Endothelial cell of umbilical vein (primary cell): Measurements from ENCODE around the gene CHRM2. TPM values are rescaled to one million over a fixed set of nuclear protein-coding genes. Genes with fewer than 3 reads are reported as not detected.

Experiments used
- BruUV-seq: library from RNA; stranded (reverse); fragments of 400-500 nt; replicated peaks from 2 replicates; lab custom pipeline; 2021; lab: Mats Ljungman, UMichigan
- CTCF ChIA-PET: fragments of 300-600, 350-600 bp; sonication (Branson Sonifier 250); formaldehyde crosslinking; loops from one replicate; lab custom pipeline; 2021; ENCODE audit warnings: antibody characterized with exemption, inconsistent platforms; lab: Charles Lee
- POLR2A ChIA-PET: fragments of 300-600, 350-600 bp; sonication (Branson Sonifier 250); formaldehyde crosslinking; loops from one replicate; lab custom pipeline; 2021; ENCODE audit warnings: antibody characterized with exemption, inconsistent platforms; lab: Charles Lee
- DNase-seq: peaks from one replicate; pipeline ENCODE4 v3.0.0-alpha.2; 2011; ENCODE audit warnings: low read depth, low spot score
- FAIRE-seq: peaks from 2 replicates; lab custom pipeline; 2011; peaks lifted over from hg19 to GRCh38; lab: Jason Lieb, UNC
- H2AFZ ChIP-seq: 2 replicates; pipeline ENCODE4 v1.6.0; 2012; ENCODE audit warnings: low read depth, low read length, control low read depth, inconsistent platforms
- H3K27ac ChIP-seq: 2 replicates; pipeline ENCODE4 v1.5.1; 2011; ENCODE audit warnings: low read depth, mild to moderate bottlenecking, control low read depth, low read length, moderate library complexity; ENCODE audit not compliant: insufficient read depth
- H3K27me3 ChIP-seq, 2 experiments: 2 replicates each; pipeline versions ENCODE4 v1.6.0 to v1.6.1; 2011; ENCODE audit warnings: low read length in 2 of 2, mixed read lengths in 1 of 2; ENCODE audit not compliant: control insufficient read depth in 2 of 2, insufficient read depth in 2 of 2
- H3K36me3 ChIP-seq, 2 experiments: 2 replicates in 1 of 2; 3 replicates in 1 of 2; pipeline ENCODE4 v1.5.1; 2011; ENCODE audit warnings: low read length in 2 of 2, mild to moderate bottlenecking in 1 of 2, moderate library complexity in 1 of 2; ENCODE audit not compliant: control insufficient read depth in 2 of 2, insufficient read depth in 2 of 2; ENCODE audit errors: extremely low read depth in 1 of 2
- H3K4me1 ChIP-seq: 3 replicates; pipeline ENCODE4 v1.5.1; 2011; ENCODE audit warnings: mild to moderate bottlenecking, low read length; ENCODE audit not compliant: control insufficient read depth, insufficient read depth; ENCODE audit errors: extremely low read depth
- H3K4me2 ChIP-seq: 2 replicates; pipeline ENCODE4 v1.6.1; 2011; ENCODE audit warnings: low read length, control low read depth, mixed read lengths; ENCODE audit not compliant: insufficient read depth
- H3K4me3 ChIP-seq, 3 experiments: fragments of 200-600 bp in 1 of 3; sonication (generic), shearing (Covaris generic) in 1 of 3; replicated peaks in 1 of 3; 2 replicates each; pipeline ENCODE4 v1.5.1; 2011 to 2016; ENCODE audit warnings: control low read depth in 3 of 3, low read length in 3 of 3, mild to moderate bottlenecking in 2 of 3, inconsistent platforms in 1 of 3, low read depth in 1 of 3, moderate library complexity in 1 of 3; ENCODE audit not compliant: insufficient read depth in 1 of 3
- H3K79me2 ChIP-seq: 2 replicates; pipeline ENCODE4 v1.6.0; 2012; ENCODE audit warnings: low read length, inconsistent platforms; ENCODE audit not compliant: control insufficient read depth, insufficient read depth
- H3K9ac ChIP-seq: replicated peaks from 2 replicates; pipeline ENCODE3; 2011; ENCODE audit warnings: low read length, control low read depth; ENCODE audit not compliant: insufficient read depth; ENCODE audit errors: extremely low read depth
- H3K9me1 ChIP-seq: replicated peaks from 3 replicates; pipeline ENCODE4 v1.6.0; 2011; ENCODE audit warnings: mild to moderate bottlenecking, low read length; ENCODE audit not compliant: control insufficient read depth, insufficient read depth; ENCODE audit errors: extremely low read depth
- H3K9me3 ChIP-seq: replicated peaks from 2 replicates; pipeline ENCODE4 v1.5.1; 2012; ENCODE audit warnings: low read length, inconsistent platforms; ENCODE audit not compliant: control insufficient read depth, insufficient read depth
- H4K20me1 ChIP-seq: replicated peaks from 2 replicates; pipeline ENCODE3; 2011; ENCODE audit warnings: mild to moderate bottlenecking, low read length; ENCODE audit not compliant: control insufficient read depth, insufficient read depth; ENCODE audit errors: extremely low read depth
- EZH2 ChIP-seq: IDR thresholded peaks from 2 replicates; pipeline ENCODE4 v1.6.1; 2012; ENCODE audit warnings: borderline replicate concordance, low read depth, mild to moderate bottlenecking, moderate library complexity, low read length, inconsistent platforms; ENCODE audit not compliant: severe bottlenecking
- FOS ChIP-seq: IDR thresholded peaks from 2 replicates; pipeline ENCODE4 v1.6.1; 2011; ENCODE audit warnings: mild to moderate bottlenecking, low read length, moderate library complexity, borderline replicate concordance; ENCODE audit not compliant: insufficient read depth
- GATA2 ChIP-seq: IDR thresholded peaks from 2 replicates; pipeline ENCODE4 v1.7.0; 2011; ENCODE audit warnings: low read depth, mild to moderate bottlenecking, moderate library complexity, mixed read lengths, low read length; ENCODE audit not compliant: insufficient read length, insufficient read depth
- JUN ChIP-seq: IDR thresholded peaks from 2 replicates; pipeline ENCODE4 v1.6.1; 2011; ENCODE audit warnings: borderline replicate concordance, low read depth; ENCODE audit not compliant: insufficient read length, insufficient read depth
- MYC ChIP-seq: IDR thresholded peaks from one replicate; pipeline ENCODE4 v1.6.1; 2011; ENCODE audit warnings: mild to moderate bottlenecking, low read depth, low read length
- POLR2A ChIP-seq: IDR thresholded peaks from 2 replicates; pipeline ENCODE4 v1.6.1; 2012; ENCODE audit warnings: low read depth, mild to moderate bottlenecking, control low read depth, low read length
- POLR2AphosphoS5 ChIP-seq: IDR thresholded peaks from 2 replicates; pipeline ENCODE4 v1.6.1; 2012; ENCODE audit warnings: low read depth, mild to moderate bottlenecking, control low read depth, low read length, moderate library complexity; ENCODE audit not compliant: insufficient read depth
- dilution Hi-C: fragments of 300-500 bp; cut with MboI; formaldehyde crosslinking; loops from one replicate; pipeline ENCODE4 v1.15.0; 2019; ENCODE audit warnings: low sequenced_read_pairs; ENCODE audit not compliant: extremely low pct_ligation_motif_present
- intact Hi-C: fragments of 100-400 bp; cut with micrococcal nuclease; formaldehyde crosslinking; loops from one replicate; pipeline ENCODE4 v1.10.0; 2022
- polyA plus RNA-seq, 4 experiments: library from polyadenylated mRNA; depleted of rRNA in 3 of 4; stranded (reverse) in 3 of 4; unstranded in 1 of 4; fragments of >200 nt; gene quantifications; 2 replicates each; pipeline versions ENCODE4 v1.2.1 to v1.2.3, GENCODE V29; 2011 to 2012; ENCODE audit warnings: missing spikeins in 1 of 4
- total RNA-seq: library from RNA; stranded (reverse); gene quantifications from 2 replicates; pipeline ENCODE4 v1.2.3, GENCODE V29; 2021
- TF ChIP-seq, protein P1 (sequence below), 2 donors: IDR thresholded peaks; 1 replicate in 1 of 2; 2 replicates in 1 of 2; pipeline ENCODE4 v1.5.1; 2011; ENCODE audit warnings: low read length in 2 of 2, mild to moderate bottlenecking in 2 of 2, moderate library complexity in 2 of 2, control low read depth in 1 of 2, inconsistent platforms in 1 of 2, low read depth in 1 of 2; ENCODE audit not compliant: insufficient read depth in 1 of 2; ENCODE audit errors: extremely low read depth in 1 of 2
- TF ChIP-seq, protein P2 (sequence below): IDR thresholded peaks from 2 replicates; pipeline ENCODE4 v1.6.1; 2011; ENCODE audit not compliant: insufficient read depth, insufficient read length

CHRM2 gene
- total and polyA plus RNA-seq, 2 donors (not counting 3 experiments of a cell fraction or from before 2014, with no cell fraction given) = not detected

DNA sequence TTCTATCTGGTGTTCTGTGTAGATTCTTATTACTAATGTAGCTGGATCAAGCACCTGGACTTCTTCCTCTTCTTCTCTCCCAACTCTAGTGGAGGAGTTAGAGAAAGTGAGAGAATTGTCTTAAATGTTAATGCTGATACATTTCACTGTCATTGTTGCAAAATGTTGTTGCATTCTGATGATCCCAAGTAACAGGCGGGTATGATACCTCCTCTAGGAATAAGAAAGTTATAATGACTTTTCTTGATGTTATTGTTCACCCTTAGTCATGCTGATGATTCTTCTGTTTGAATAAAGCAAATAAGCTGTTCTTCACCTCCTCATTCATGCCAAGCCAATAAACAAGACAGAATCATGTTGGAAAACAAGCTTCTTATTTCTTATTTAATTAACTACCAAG lies 9.1 kb downstream of the CHRM2 start:
- H3K4me2 ChIP-seq = no peak overlapping the region
- intact Hi-C loops = loop anchor here (10.0 kb wide), 1 partner anchor 577 kb away; no protein-coding TSS in a partner anchor
- no peak overlapping the region for H3K9ac ChIP-seq
- no peaks in the 10 kb centered on the region for H3K9me1 ChIP-seq
- H3K9me3 ChIP-seq = no peaks in the 10 kb centered on the region
- POLR2A ChIA-PET = no interaction called here
- FAIRE-seq (no peak), DNase-seq (no peak)
- no peak overlapping the region for H2AFZ ChIP-seq
- CTCF ChIA-PET = interaction anchor here (1.0 to 1.2 kb wide), 3 partner anchors 9 to 714 kb away, joined by 3 read pairs; partner anchors contain the start of gene CHRM2
- no peak for TF ChIP-seq POLR2AphosphoS5
- TF ChIP-seq POLR2A = no peak
- no peak for TF ChIP-seq GATA2
- dilution Hi-C loops = no loop called here
- peaks cover 15 to 25% of the 10 kb centered on the region in 2 experiments for H3K27me3 ChIP-seq
- no peak overlapping the region for H3K27ac ChIP-seq
- no peaks in the 10 kb centered on the region for H3K36me3 ChIP-seq
- no peaks in the 10 kb centered on the region for H3K79me2 ChIP-seq
- no TSS peak for BruUV-seq
- no peaks in the 10 kb centered on the region for H4K20me1 ChIP-seq
- H3K4me3 ChIP-seq = no peak overlapping the region
- no peaks in the 10 kb centered on the region for H3K4me1 ChIP-seq

DNA sequence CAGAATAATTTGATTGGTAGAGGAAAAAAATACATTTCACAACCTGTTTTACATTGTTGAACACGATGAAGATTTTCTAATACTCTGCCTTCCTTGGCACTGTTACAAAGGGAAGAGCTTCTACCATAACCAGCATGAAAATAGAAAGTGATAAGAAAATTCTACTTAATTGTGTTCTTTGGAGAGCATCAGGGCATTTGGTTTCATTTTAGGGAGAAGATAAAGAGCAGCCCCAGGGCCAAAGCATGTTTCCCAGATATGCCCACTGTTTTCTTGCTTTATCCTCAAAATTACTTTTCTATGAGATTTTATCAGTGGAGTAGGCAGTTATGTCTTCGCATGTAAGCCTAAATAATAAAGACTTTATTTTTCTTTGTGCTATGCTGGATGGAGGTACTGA lies 9.5 kb downstream of the CHRM2 start:
- H3K9me3 ChIP-seq = no peaks in the 10 kb centered on the region
- no peak for FAIRE-seq
- intact Hi-C loops (loop anchor here (10.0 kb wide), 1 partner anchor 577 kb away; no protein-coding TSS in a partner anchor), dilution Hi-C loops (no loop called here)
- no peak overlapping the region for H3K27ac ChIP-seq
- H2AFZ ChIP-seq = no peak overlapping the region
- ChIA-PET POLR2A (no interaction called here), CTCF (interaction anchor here (1.1 to 1.2 kb wide), 2 partner anchors 10 to 714 kb away, joined by 3 read pairs; partner anchors contain the start of gene CHRM2)
- peaks cover 10 to 21% of the 10 kb centered on the region in 2 experiments for H3K27me3 ChIP-seq
- H3K4me3 ChIP-seq = no peak overlapping the region
- H3K4me1 ChIP-seq = no peaks in the 10 kb centered on the region
- DNase-seq = no peak
- TF ChIP-seq POLR2AphosphoS5 = no peak
- no peak for TF ChIP-seq JUN
- TF ChIP-seq EZH2 = no peak
- TF ChIP-seq, protein P1, sequence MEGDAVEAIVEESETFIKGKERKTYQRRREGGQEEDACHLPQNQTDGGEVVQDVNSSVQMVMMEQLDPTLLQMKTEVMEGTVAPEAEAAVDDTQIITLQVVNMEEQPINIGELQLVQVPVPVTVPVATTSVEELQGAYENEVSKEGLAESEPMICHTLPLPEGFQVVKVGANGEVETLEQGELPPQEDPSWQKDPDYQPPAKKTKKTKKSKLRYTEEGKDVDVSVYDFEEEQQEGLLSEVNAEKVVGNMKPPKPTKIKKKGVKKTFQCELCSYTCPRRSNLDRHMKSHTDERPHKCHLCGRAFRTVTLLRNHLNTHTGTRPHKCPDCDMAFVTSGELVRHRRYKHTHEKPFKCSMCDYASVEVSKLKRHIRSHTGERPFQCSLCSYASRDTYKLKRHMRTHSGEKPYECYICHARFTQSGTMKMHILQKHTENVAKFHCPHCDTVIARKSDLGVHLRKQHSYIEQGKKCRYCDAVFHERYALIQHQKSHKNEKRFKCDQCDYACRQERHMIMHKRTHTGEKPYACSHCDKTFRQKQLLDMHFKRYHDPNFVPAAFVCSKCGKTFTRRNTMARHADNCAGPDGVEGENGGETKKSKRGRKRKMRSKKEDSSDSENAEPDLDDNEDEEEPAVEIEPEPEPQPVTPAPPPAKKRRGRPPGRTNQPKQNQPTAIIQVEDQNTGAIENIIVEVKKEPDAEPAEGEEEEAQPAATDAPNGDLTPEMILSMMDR (IDR thresholded peaks at IDR 0.05; ENCODE audit: extremely low read depth in 1 of 2, insufficient read depth in 1 of 2, low read depth in 1 of 2, low read length in 2 of 2) = no peak
- TF ChIP-seq GATA2 = no peak
- TF ChIP-seq POLR2A = no peak
- TF ChIP-seq MYC = no peak
- no peak for TF ChIP-seq FOS
- TF ChIP-seq, protein P2, sequence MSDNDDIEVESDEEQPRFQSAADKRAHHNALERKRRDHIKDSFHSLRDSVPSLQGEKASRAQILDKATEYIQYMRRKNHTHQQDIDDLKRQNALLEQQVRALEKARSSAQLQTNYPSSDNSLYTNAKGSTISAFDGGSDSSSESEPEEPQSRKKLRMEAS = no peak
- BruUV-seq = no TSS peak
- H3K79me2 ChIP-seq = no peaks in the 10 kb centered on the region
- no peaks in the 10 kb centered on the region for H4K20me1 ChIP-seq
- H3K4me2 ChIP-seq = no peak overlapping the region
- no peaks in the 10 kb centered on the region for H3K9me1 ChIP-seq
- no peaks in the 10 kb centered on the region for H3K36me3 ChIP-seq
- H3K9ac ChIP-seq = no peak overlapping the region
